Keratinocyte (primary cell): ENCODE measurements around the gene SEC63. TPM values are rescaled to one million over a fixed set of nuclear protein-coding genes. Genes with fewer than 3 reads are reported as not detected.

Source experiments
- DNase-seq: peaks from one replicate; pipeline ENCODE4 v3.0.0-alpha.2; 2011; ENCODE audit warnings: low read depth, missing footprints, low spot score
- FAIRE-seq: peaks from 2 replicates; lab custom pipeline; 2011; peaks lifted over from hg19 to GRCh38; lab: Jason Lieb, UNC
- H2AFZ ChIP-seq: 2 replicates; pipeline ENCODE4 v1.6.0; 2012; ENCODE audit warnings: low read length, control low read depth, inconsistent platforms; ENCODE audit not compliant: control insufficient read depth
- H3K27ac ChIP-seq: 2 replicates; pipeline ENCODE4 v1.5.1; 2011; ENCODE audit warnings: low read length; ENCODE audit not compliant: control insufficient read depth, insufficient read depth
- H3K27me3 ChIP-seq: 3 replicates; pipeline ENCODE4 v1.6.0; 2011; ENCODE audit warnings: low read length; ENCODE audit not compliant: control insufficient read depth, insufficient read depth; ENCODE audit errors: extremely low read depth
- H3K36me3 ChIP-seq, 2 experiments: 2 replicates in 1 of 2; 3 replicates in 1 of 2; pipeline ENCODE4 v1.5.1; 2011; ENCODE audit warnings: low read length in 2 of 2, mild to moderate bottlenecking in 1 of 2; ENCODE audit not compliant: control insufficient read depth in 2 of 2, insufficient read depth in 2 of 2; ENCODE audit errors: extremely low read depth in 1 of 2
- H3K4me1 ChIP-seq: 3 replicates; pipeline ENCODE4 v1.5.1; 2011; ENCODE audit warnings: low read length; ENCODE audit not compliant: control insufficient read depth, insufficient read depth; ENCODE audit errors: extremely low read depth
- H3K4me2 ChIP-seq: 3 replicates; pipeline ENCODE4 v1.6.0; 2011; ENCODE audit warnings: low read depth, low read length; ENCODE audit not compliant: control insufficient read depth, insufficient read depth; ENCODE audit errors: extremely low read depth
- H3K4me3 ChIP-seq, 3 experiments: fragments of 200-600 bp in 1 of 3; sonication (generic) in 1 of 3; 2 replicates in 2 of 3; 3 replicates in 1 of 3; pipeline ENCODE4 v1.5.1; 2011 to 2016; ENCODE audit warnings: low read length in 3 of 3, mild to moderate bottlenecking in 3 of 3, control low read depth in 2 of 3, inconsistent platforms in 1 of 3, low read depth in 1 of 3, mixed read lengths in 1 of 3, mixed run types in 1 of 3, moderate library complexity in 1 of 3; ENCODE audit not compliant: control insufficient read depth in 2 of 3, insufficient read depth in 2 of 3; ENCODE audit errors: extremely low read depth in 1 of 3
- H3K79me2 ChIP-seq: 2 replicates; pipeline ENCODE4 v1.6.0; 2012; ENCODE audit warnings: low read length; ENCODE audit not compliant: control insufficient read depth, insufficient read depth
- H3K9ac ChIP-seq: 3 replicates; pipeline ENCODE4 v1.6.0; 2011; ENCODE audit warnings: low read length; ENCODE audit not compliant: control insufficient read depth, insufficient read depth; ENCODE audit errors: extremely low read depth
- H3K9me1 ChIP-seq: 3 replicates; pipeline ENCODE4 v1.6.0; 2011; ENCODE audit warnings: low read length; ENCODE audit not compliant: control insufficient read depth, insufficient read depth; ENCODE audit errors: extremely low read depth
- H3K9me3 ChIP-seq: 2 replicates; pipeline ENCODE4 v1.5.1; 2012; ENCODE audit warnings: low read depth, low read length; ENCODE audit not compliant: control insufficient read depth
- H4K20me1 ChIP-seq: 3 replicates; pipeline ENCODE4 v1.6.0; 2011; ENCODE audit warnings: low read length; ENCODE audit not compliant: control insufficient read depth, insufficient read depth; ENCODE audit errors: extremely low read depth
- EZH2 ChIP-seq: IDR thresholded peaks from one replicate; pipeline ENCODE4 v1.6.1; 2012; ENCODE audit warnings: inconsistent platforms, mild to moderate bottlenecking, low read length, moderate library complexity
- dilution Hi-C: fragments of 300-500 bp; cut with MboI; formaldehyde crosslinking; loops from one replicate; pipeline ENCODE4 v1.7.0; 2020; ENCODE audit warnings: low sequenced_read_pairs; ENCODE audit not compliant: extremely low pct_ligation_motif_present
- polyA plus RNA-seq, 5 experiments: library from polyadenylated mRNA; depleted of rRNA in 3 of 5; stranded (reverse) in 3 of 5; stranded (forward) in 1 of 5; unstranded in 1 of 5; fragments of >200 nt; gene quantifications; 1 replicate in 1 of 5; 2 replicates in 3 of 5; 3 replicates in 1 of 5; pipeline versions ENCODE4 v1.2.1 to v1.2.3, GENCODE V29; 2011 to 2012; ENCODE audit warnings: missing spikeins in 2 of 5, low read depth in 1 of 5, low replicate concordance in 1 of 5
- TF ChIP-seq, protein P1 (sequence below), 3 experiments: IDR thresholded peaks in 1 of 3; conservative IDR thresholded peaks in 1 of 3; optimal IDR thresholded peaks in 1 of 3; 2 replicates in 2 of 3; 3 replicates in 1 of 3; pipeline versions ENCODE3 to v1.5.1; 2011; ENCODE audit warnings: low read length in 3 of 3, mild to moderate bottlenecking in 3 of 3, moderate library complexity in 2 of 3, control low read depth in 1 of 3, inconsistent platforms in 1 of 3; ENCODE audit not compliant: insufficient read depth in 2 of 3; ENCODE audit errors: extremely low read depth in 1 of 3

SEC63 gene
- polyA plus RNA-seq, 1 donor (not counting 4 experiments of a cell fraction or from before 2014, with no cell fraction given): 91.4 TPM

DNA sequence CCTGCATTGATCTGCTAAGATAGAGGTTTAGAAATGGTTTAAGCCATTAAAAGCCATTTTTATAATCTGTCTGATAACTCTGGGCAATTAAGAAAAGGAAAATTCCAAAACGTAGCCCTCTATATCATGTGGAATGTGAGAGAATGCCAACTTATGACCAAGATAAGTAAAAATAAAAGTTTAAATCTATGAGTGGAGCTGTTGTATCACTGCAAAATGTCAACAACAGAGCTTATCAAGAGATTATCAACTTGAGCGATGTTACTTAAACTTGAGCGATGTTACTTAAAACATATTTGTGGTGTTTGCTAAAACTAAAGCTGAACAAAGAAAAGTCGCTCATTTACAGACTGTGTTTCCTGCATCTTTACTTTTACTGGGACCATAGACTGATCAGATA lies 87.0 kb downstream of the SEC63 start:
- H3K4me3 ChIP-seq: no peak overlapping the region
- H3K36me3 ChIP-seq: peaks cover 7 to 13% of the 10 kb centered on the region in 2 experiments
- H3K79me2 ChIP-seq: peaks cover 2% of the 10 kb centered on the region
- no peak overlapping the region for H3K27ac ChIP-seq
- no peak overlapping the region for H3K4me2 ChIP-seq
- FAIRE-seq (no peak), DNase-seq (no peak)
- H3K27me3 ChIP-seq: no peaks in the 10 kb centered on the region
- no peaks in the 10 kb centered on the region for H3K4me1 ChIP-seq
- no peak overlapping the region for H3K9ac ChIP-seq
- H2AFZ ChIP-seq: no peak overlapping the region
- H3K9me1 ChIP-seq: no peaks in the 10 kb centered on the region
- no peaks in the 10 kb centered on the region for H4K20me1 ChIP-seq
- dilution Hi-C loops: no loop called here
- H3K9me3 ChIP-seq: no peaks in the 10 kb centered on the region
- no peak for TF ChIP-seq EZH2
- TF ChIP-seq, protein P1, sequence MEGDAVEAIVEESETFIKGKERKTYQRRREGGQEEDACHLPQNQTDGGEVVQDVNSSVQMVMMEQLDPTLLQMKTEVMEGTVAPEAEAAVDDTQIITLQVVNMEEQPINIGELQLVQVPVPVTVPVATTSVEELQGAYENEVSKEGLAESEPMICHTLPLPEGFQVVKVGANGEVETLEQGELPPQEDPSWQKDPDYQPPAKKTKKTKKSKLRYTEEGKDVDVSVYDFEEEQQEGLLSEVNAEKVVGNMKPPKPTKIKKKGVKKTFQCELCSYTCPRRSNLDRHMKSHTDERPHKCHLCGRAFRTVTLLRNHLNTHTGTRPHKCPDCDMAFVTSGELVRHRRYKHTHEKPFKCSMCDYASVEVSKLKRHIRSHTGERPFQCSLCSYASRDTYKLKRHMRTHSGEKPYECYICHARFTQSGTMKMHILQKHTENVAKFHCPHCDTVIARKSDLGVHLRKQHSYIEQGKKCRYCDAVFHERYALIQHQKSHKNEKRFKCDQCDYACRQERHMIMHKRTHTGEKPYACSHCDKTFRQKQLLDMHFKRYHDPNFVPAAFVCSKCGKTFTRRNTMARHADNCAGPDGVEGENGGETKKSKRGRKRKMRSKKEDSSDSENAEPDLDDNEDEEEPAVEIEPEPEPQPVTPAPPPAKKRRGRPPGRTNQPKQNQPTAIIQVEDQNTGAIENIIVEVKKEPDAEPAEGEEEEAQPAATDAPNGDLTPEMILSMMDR (optimal IDR thresholded peaks at IDR 0.05 in 1 of 3, IDR thresholded peaks at IDR 0.05 in 1 of 3, conservative IDR thresholded peaks at IDR 0.05 in 1 of 3; ENCODE audit: extremely low read depth in 1 of 3, insufficient read depth in 2 of 3, low read length in 3 of 3): no peak

DNA sequence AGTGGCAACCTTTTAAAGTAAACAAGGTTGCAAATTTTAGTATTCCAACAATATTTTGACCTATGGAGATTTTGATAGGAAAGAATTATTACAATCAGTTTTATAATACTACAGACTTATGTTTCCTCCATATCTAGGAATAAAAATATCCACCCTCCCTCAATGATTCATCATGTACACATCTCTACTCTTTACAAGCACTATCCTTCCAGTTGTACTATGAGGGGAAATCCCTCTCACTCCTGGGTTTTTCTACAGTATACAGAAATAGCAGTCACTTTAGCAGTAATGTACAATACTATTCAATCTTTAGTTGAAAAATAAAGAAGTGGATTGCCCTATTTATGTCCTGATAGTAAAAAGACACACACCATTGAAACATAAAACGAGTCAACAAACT lies 87.6 kb downstream of the SEC63 start:
- no peak for DNase-seq
- Histone ChIP-seq H2AFZ (no peak overlapping the region), H3K4me2 (no peak overlapping the region), H3K4me1 (no peaks in the 10 kb centered on the region), H3K9me1 (no peaks in the 10 kb centered on the region), H4K20me1 (no peaks in the 10 kb centered on the region), H3K36me3 (peaks cover 7 to 10% of the 10 kb centered on the region in 2 experiments), H3K9me3 (no peaks in the 10 kb centered on the region), H3K79me2 (peaks cover 2% of the 10 kb centered on the region), H3K4me3 (no peak overlapping the region), H3K9ac (no peak overlapping the region), H3K27me3 (no peaks in the 10 kb centered on the region), H3K27ac (no peak overlapping the region)
- TF ChIP-seq EZH2: no peak
- TF ChIP-seq, protein P1 (optimal IDR thresholded peaks at IDR 0.05 in 1 of 3, IDR thresholded peaks at IDR 0.05 in 1 of 3, conservative IDR thresholded peaks at IDR 0.05 in 1 of 3; ENCODE audit: extremely low read depth in 1 of 3, insufficient read depth in 2 of 3, low read length in 3 of 3): no peak
- dilution Hi-C loops: no loop called here
- no peak for FAIRE-seq
